Measurements from ENCODE around the gene CABP2.
"Not testable (repeated sequence)": the region's sequence is repeated elsewhere in the genome, so short reads cannot be mapped to it uniquely, and the experiment has no call there.

The CABP2 gene

DNA sequence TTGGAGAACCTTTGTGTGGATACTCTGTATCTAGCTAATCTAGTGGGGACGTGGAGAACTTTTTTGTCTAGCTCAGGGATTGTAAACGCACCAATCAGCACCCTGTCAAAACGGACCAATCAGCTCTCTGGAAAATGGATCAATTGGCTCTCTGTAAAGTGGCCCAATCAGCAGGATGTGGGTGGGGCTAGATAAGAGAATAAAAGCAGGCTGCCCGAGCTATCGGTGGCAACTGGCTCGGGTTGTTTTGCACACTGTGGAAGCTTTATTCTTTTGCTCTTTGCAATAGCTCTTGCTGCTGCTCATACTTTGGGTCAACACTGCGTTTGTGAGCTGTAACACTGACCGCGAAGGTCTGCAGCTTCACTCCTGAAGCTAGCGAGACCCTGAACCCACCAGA is 46.6 kb downstream of the CABP2 start:
- DNase-seq (ENCODE audit: low read depth), result not testable (repeated sequence)

DNA sequence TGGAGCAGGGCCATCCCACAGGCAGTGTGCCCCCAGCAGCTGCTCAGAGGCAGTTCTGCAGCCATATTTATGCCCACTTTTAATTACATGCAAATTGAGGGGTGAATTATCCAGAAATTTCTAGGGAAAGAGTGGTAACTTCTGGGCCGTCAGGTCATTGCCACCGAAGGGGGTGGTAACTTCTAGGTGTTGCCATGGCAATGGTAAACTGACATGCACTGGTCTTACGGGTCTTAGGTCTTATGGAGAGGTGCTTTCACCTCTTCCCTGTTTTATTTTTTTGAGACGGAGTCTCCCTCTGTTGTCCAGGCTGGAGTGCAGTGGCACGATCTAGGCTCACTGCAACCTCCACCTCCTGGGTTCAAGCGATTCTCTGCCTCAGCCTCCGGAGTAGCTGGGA is 50.4 kb downstream of the CABP2 start:
- no peak for DNase-seq (ENCODE audit: low read depth)

DNA sequence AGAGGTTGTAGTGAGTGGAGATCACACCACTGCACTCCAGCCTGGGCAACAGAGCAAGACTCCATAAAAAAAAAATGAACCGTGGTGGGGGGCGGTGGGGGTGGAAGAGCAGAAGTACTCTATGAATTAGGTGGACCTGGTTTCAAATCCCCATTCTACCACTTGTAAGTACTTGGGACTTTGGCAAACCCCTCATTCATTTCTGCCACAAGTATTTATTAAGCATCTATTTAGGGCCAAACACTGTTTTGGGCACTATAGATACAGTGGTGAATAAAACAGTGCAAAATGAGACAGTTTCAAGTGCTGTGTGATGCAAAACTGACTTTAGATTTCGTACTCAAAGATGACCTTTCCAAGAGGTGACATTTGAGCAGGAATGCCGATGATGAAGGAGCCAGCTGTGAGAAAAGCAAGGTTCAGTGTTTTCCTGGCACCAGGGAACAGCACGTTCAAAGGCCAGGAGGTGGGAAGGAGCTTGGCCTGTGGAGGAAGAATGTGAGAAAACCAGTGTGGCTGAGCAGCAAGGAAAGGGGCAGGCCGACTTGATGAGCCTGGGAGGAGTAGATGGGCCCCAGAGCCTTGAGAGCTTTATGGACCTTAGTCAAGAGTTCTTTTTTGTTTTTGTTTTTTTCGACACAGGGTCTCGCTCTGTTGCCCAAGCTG is 52.8 kb downstream of the CABP2 start:
- DNase-seq (ENCODE audit: low read depth), result no peak

DNA sequence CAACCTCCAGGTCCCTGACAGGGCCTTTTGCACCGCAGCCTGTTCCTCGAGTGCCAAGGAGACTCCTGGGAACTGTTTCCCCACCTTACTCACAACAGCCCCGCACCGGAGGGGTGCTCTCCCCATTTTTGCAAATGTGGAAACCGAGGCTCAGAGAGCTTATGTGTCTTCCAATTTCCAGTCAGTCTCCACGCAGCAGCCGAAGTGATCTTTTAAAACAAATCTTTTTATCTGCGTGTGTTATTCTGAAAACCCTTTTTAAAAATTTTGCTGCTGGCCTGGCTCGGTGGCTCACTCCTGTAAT is 53.8 kb downstream of the CABP2 start:
- DNase-seq (ENCODE audit: low read depth), result no peak
